GM21786 (cell line): Measurements from ENCODE around the gene C14orf93.
A peak's percentile ranks its signal among the peaks of the same experiment; 100 is the strongest.

Experiments used
- ATAC-seq: cut with Tn5 transposase; IDR thresholded peaks from one replicate; pipeline ENCODE4 v1.9.1; 2021; ENCODE audit not compliant: unreplicated experiment

Gene C14orf93

GRCh38 chr14:22995889-22996625, 13.9 kb downstream of the C14orf93 start:
- no peak for ATAC-seq

DNA sequence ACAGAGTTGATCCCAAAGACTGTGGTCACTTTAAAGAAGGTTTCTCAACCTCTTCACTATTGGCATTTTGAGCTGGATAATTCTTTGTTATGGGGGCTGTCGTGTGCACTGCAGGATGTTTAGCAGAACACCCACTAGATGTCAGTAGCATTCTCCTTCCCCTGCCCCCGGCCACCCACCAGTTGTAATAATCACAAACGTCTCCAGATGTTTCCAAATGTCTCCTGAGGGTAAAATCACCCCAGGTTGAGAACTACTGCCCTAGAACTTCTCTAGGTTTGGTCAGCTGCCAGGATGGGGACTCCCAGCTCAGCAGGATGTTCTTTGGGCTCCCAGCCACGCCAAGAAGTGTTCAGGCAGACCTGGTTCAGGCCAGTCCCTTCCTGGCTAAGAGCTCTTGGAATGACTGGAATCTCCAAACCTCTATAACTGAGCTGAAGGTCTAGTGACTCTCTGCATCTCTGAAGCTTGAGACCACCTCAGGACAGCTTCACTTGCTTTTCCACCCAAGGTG, 15.1 kb downstream of the C14orf93 start:
- no peak for ATAC-seq

GRCh38 chr14:22993517-22993916, 16.4 kb downstream of the C14orf93 start:
- no peak for ATAC-seq

DNA sequence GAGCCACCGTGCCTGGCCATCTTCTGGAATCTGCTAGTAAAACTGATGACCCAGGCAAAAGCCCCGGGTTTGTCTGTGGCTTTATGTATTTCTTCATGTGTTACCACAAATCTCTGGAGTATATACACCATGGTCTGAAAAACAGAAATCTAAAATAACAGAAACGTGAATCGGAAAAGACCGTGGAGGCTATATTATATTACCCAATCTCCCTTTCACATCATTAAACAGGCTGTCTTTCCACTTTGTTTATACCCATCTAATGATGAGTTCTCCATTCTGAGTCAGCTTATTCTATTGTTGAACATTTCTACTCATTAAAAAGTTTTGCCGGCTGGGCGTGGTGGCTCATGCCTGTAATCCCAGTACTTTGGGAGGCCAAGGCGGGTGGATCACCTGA, 18.1 kb downstream of the C14orf93 start:
- no peak for ATAC-seq

- no peak for ATAC-seq
Observed at GRCh38 chr14:22987291-22987690, 22.7 kb downstream of the C14orf93 start.

- peak; percentile 49 for ATAC-seq
Observed at GRCh38 chr14:22986508-22987054, 23.4 kb downstream of the C14orf93 start.

- no peak for ATAC-seq
Observed at GRCh38 chr14:22985894-22986507, 23.9 kb downstream of the C14orf93 start.

- no peak for ATAC-seq
Observed at GRCh38 chr14:22984959-22985658, 24.8 kb downstream of the C14orf93 start.

GRCh38 chr14:22982477-22983245, 27.3 kb downstream of the C14orf93 start, which contains the start of gene AJUBA:
Gene AJUBA, minus strand, starts transcription at chr14:22982551. Its CDS starts 285 bp downstream, at chr14:22982266.
- ATAC-seq = peak; percentile 47

GRCh38 chr14:22981876-22982476, 28.0 kb downstream of the C14orf93 start:
- ATAC-seq = no peak

DNA sequence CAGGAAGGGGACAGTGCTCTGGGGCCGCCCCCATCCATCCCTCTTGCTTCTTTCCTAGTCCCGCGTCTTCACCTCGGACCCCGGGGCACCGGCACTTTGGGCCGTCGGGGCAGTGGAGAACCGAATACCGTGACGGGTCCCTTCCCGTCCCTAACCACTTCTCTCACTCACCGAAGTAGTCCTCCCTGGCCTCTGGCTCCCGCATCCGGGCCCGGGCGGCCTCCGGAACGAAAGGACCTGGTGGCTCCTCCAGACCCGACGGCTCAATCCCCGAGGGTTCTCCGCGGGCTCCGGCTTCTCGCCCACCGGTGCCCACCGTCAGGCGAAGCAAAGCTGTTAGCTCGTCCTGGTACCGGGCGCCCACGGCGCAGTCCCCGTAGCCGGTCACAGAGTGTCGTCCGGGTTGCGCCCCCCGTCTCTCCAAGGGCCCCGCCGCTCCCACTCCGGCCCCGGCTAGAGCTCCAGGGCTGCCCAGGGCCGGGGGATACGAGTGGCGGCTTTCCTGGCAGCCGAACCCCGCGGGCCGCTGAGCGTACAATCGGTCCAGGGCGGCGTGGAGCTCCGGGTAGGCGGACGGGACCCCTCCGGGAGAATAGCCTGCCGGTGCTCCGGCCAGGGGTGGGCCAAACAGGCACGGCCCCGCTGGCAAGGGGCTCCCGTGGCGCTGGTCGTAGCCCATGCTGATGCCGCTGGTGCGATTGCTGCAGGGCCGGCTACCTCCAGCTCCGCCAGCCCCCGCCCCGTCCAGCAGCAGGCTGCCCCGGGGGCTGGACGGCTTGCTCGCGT, 28.7 kb downstream of the C14orf93 start:
- no peak for ATAC-seq

DNA sequence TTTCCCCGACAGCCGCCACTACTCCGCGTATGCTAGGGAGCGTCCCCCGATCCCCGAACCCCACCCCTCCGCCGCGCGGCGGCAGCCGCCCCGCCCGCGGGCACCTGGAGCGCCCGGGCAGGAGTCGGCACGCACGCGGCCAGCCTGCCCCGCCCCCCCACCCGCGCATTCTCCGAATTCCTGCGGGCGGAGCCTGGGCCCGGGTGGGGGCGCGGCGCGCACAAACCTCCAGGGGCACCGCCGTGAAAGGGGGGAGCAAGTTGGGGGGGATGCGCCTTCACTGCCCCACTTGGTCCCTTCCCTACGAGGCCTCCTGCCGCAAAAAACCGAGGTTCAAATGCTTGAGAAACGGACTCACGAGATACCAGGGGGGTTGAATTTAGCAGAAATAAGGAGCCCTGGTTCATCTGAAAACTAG, 29.3 kb downstream of the C14orf93 start:
- no peak for ATAC-seq

- no peak for ATAC-seq
Observed at GRCh38 chr14:22979748-22980392, 30.1 kb downstream of the C14orf93 start.

DNA sequence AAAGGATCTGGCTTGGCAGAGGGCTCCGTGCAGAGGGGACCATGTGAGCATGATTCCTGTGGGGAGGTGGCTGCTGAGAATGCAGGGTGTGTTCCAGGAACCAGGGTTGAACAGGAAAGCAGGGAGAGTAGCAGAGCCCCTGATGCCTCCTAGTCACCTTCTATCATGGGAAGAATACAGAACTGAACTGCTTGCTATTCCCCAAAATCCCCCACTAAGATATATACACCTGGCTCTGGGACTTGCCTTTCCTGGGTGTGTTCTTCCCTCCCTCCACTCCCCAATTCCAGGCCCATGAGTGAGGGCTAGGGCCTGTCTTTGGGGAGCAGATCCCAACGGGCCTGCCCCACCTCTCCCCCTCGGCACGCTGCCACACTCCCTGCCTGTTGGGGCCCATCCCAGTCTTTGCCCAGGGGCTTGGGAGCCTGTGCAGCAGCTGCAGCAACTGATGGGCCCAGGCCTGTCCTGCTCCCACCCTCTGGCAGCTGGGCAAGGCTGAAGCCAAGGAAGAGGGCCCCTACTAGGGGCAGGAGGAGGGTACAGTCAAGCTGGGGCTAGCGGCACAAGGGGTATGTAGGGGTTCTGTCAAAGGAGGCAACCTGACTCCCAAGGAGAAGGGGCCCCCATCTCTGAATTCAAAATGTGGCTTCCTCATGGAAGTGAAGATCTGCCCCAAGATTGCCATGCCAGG, 30.8 kb downstream of the C14orf93 start:
- no peak for ATAC-seq

GRCh38 chr14:22978487-22978837, 31.5 kb downstream of the C14orf93 start:
- ATAC-seq = no peak

DNA sequence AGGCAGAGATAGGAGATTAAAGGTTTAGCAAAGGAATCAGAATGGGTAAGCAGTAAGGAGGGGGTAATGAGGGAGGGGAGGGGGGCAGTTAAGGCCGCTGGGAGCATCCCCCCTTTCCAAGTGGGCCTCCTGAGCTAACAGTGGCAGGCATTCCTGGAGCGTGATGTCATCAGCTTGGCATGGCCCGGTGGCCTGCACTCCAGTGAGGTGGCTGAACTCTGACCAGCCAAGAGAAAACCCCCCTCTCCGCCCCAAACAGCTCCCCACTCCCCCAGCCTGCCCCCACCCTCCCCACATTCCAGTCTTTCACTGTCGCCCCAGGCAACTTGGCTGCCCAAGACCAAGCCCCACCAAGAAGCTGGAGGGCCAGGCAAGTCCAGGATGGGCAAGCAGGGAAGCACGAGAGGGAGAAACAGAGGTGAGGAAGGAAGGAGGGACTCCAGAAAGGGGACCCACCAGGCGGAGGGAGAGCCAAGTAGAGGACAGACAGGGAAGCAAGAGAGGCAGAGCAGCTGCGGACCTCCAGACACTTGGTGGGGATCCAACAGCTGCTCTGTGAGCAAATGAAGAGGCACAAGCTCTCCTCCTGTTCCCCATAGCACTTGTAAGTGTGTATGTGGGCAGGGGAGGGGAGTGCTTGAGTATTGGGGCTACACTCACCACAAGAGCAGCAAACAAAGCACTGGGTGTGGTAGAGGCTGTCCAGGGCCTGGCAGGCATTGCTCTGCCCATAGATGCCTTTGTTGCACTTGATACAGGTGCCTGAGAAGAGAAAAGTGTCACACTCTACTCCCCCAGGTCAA, 32.1 kb downstream of the C14orf93 start:
- ATAC-seq = no peak

DNA sequence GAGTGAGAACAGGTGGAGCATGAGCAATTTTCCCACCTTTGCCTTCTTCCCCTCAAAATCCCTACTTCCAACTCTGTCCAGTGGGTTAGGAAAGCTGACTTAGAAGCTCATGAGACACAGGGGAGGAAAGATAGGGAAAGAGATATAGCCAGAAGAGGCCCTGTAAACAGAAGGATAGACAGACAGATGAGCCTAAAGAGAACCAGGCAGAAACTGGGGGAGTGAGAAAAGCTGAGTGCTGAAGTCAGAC, 32.6 kb downstream of the C14orf93 start:
- no peak for ATAC-seq
